ENCODE data around the gene NDUFS8. TPM values are rescaled to one million over a fixed set of nuclear protein-coding genes. Genes with fewer than 3 reads are reported as not detected.

NDUFS8 gene
- polyA plus RNA-seq, 3 donors from 2014 or later = 204 to 258 (median 215) TPM

DNA sequence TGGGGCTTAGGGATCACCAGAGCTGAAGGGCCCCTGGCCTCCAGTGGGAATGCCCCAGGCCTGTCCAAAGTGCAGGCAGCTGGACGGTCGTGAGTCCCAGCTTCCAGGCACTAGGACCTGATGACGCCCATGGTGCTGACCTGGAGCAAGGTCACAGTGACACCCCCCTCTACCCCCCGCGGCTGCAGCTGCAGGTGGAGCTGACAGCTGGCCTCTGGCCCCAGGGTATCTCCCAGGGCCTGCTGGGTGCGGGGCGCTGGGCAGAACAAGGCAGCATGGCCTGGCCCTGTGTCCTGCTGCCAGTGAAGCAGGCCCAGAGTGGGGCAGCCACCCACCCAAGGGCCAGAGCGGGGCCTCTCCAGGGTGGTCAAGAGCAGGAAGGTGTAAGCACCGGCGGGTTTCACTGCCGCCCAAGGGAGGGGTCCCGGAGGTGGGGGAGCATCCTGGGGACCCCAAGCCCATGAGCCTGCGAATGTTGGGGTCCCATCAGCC is 7.8 kb downstream of the NDUFS8 start:
- Mint-ChIP-seq H3K27ac (peak overlapping the region; percentile 23 to 98 (median 68)), H3K27me3 (ENCODE audit: low read depth in 3 of 3) (peaks cover 0 to 10% (median 3%) of the 10 kb centered on the region in 3 donors), H3K9me3 (no peaks in the 10 kb centered on the region), H3K4me1 (peaks cover 34 to 46% of the 10 kb centered on the region in 2 donors), H3K36me3 (no peaks in the 10 kb centered on the region), H3K4me3 (peak overlapping the region; percentile 62 to 94 (median 92))
- no peak for DNase-seq

DNA sequence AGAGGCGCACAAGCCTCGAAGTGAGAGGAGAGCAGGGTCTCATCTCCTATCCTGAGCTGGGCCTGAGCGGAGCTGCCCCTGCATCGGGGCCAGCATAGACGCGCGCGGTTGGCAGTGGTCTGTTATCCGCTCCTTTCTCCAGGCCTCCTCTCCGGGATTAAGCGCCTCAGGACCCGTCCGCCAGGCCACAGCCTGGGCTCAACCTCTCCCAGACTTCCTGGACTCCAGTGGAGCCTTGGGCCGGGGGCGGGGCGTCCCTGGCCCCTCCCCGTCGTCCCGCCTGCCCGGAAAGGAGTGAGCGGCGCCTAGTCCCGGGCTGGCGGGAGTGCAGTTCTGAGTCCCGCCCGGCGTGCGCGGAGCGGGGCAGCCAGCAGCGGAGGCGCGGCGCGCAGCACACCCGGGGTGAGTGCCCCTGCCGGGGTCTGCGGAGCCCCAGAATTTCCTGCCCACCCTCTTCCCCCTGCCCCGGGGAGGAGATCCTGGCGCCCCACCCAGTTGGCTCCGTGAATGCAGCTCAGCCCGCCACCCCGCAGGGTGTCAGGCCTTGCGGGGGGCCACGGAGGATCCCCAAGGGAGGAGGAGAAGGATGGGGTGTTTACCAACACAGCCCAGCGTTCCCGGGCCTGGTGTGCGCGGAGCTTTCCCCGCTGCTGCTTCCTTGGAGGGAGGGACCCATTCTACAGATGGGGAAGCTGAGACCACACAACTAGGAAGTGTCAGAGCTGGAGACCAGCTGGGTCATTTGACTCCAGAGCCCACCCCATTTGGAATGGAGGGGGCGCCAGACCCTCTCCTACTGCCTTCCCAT is 8.4 kb downstream of the NDUFS8 start, which contains the start of gene TCIRG1:
Gene TCIRG1, plus strand, starts transcription at position 308 of the 808 bp plus-strand sequence. CDS start 2,247 bp downstream, outside the sequence.
- Mint-ChIP-seq H3K4me1 (peaks cover 34 to 46% of the 10 kb centered on the region in 2 donors), H3K4me3 (peak within 1 kb of the TSS; percentile 90 to 94 (median 93)), H3K36me3 (no peaks in the 10 kb centered on the region), H3K27me3 (ENCODE audit: low read depth in 3 of 3) (peaks cover 0 to 10% (median 3%) of the 10 kb centered on the region in 3 donors), H3K27ac (peak within 1 kb of the TSS; percentile 95 to 98 (median 98)), H3K9me3 (no peaks in the 10 kb centered on the region)
- peak; percentile 42 to 52 (median 45) for DNase-seq

- peak in 1 of 3 donors; percentile 8 for DNase-seq
- H3K27me3 Mint-ChIP-seq (ENCODE audit: low read depth in 3 of 3) = peaks cover 0 to 10% (median 3%) of the 10 kb centered on the region in 3 donors
- H3K4me3 Mint-ChIP-seq = peak overlapping the region; percentile 90 to 94 (median 93)
- H3K27ac Mint-ChIP-seq = peak overlapping the region; percentile 87 to 97 (median 94)
- peaks cover 34 to 46% of the 10 kb centered on the region in 2 donors for H3K4me1 Mint-ChIP-seq
- no peaks in the 10 kb centered on the region for H3K36me3 Mint-ChIP-seq
- H3K9me3 Mint-ChIP-seq = no peaks in the 10 kb centered on the region
Observed at GRCh38 chr11:68039526-68040086, 9.1 kb downstream of the NDUFS8 start.

GRCh38 chr11:68040101-68040956 is 9.8 kb downstream of the NDUFS8 start:
- H3K36me3 Mint-ChIP-seq = no peaks in the 10 kb centered on the region
- H3K27me3 Mint-ChIP-seq (ENCODE audit: low read depth in 3 of 3) = peaks cover 0 to 10% (median 3%) of the 10 kb centered on the region in 3 donors
- H3K4me3 Mint-ChIP-seq = peak overlapping the region; percentile 90 to 94 (median 93)
- no peaks in the 10 kb centered on the region for H3K9me3 Mint-ChIP-seq
- peak; percentile 59 to 72 (median 66) for DNase-seq
- peaks cover 34 to 44% of the 10 kb centered on the region in 2 donors for H3K4me1 Mint-ChIP-seq
- H3K27ac Mint-ChIP-seq = peak overlapping the region; percentile 87 to 97 (median 94)

DNA sequence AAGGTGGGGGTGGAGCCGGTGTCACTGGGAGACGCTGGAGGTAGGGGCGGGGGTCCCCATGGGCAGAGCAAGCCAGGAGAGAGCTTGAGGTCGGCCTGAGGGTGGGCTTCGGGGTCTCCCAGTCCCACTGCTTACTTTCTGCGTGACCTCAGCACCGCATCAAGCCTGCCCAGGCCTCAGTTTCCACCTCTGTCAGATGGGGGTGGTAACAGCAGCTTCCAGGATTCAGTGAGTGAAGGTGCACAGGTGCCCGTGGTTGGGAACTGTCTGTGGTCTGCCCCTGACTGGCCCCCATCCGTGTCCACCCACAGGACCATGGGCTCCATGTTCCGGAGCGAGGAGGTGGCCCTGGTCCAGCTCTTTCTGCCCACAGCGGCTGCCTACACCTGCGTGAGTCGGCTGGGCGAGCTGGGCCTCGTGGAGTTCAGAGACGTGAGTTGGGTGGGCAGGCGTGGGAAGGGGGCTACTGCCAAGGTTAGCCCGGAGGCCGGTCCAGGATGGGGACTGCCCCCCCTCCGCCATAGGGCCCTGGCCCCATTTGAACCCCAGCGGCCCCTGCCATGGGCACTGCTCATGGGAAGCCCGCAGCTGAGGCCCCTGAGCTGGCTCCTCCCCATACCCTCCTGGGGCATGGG is 10.6 kb downstream of the NDUFS8 start:
- DNase-seq = no peak
- H3K36me3 Mint-ChIP-seq = no peaks in the 10 kb centered on the region
- H3K27me3 Mint-ChIP-seq (ENCODE audit: low read depth in 3 of 3) = peaks cover 0 to 10% (median 3%) of the 10 kb centered on the region in 3 donors
- peak overlapping the region; percentile 35 to 97 (median 93) for H3K27ac Mint-ChIP-seq
- H3K4me1 Mint-ChIP-seq = peaks cover 31 to 39% of the 10 kb centered on the region in 2 donors
- H3K9me3 Mint-ChIP-seq = no peaks in the 10 kb centered on the region
- H3K4me3 Mint-ChIP-seq = peak overlapping the region; percentile 90 to 94 (median 93)

GRCh38 chr11:68041617-68042218 is 11.2 kb downstream of the NDUFS8 start:
- Mint-ChIP-seq H3K27me3 (ENCODE audit: low read depth in 3 of 3) (peaks cover 0 to 8% (median 3%) of the 10 kb centered on the region in 3 donors), H3K4me1 (peaks cover 25 to 34% of the 10 kb centered on the region in 2 donors), H3K4me3 (peak overlapping the region; percentile 14 to 69 (median 33)), H3K27ac (peak overlapping the region; percentile 35 to 87 (median 66)), H3K9me3 (no peaks in the 10 kb centered on the region), H3K36me3 (no peaks in the 10 kb centered on the region)
- DNase-seq = no peak

- DNase-seq = no peak
- Mint-ChIP-seq H3K9me3 (no peaks in the 10 kb centered on the region), H3K4me1 (peaks cover 18 to 27% of the 10 kb centered on the region in 2 donors), H3K27me3 (ENCODE audit: low read depth in 3 of 3) (peaks cover 0 to 1% (median 0%) of the 10 kb centered on the region in 3 donors), H3K36me3 (no peaks in the 10 kb centered on the region), H3K27ac (no peak overlapping the region), H3K4me3 (no peak overlapping the region)
Observed at GRCh38 chr11:68042219-68043028, 11.9 kb downstream of the NDUFS8 start.

DNA sequence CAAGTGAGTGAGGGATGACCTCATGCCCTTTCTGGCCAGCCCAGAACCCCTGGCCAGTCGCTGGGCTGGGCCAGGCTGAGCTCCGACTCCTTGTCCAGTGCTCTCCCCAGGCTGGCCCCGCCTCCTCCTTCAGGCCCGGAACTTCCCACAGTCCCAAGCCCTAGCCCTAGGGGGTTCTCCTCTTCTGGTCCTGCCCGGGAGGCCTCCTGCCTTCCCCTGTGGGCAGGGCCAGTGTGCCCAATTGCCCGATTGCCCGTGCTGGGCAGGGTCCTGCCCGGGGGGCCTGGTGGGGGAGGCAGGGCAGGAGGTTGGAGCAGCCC is 12.5 kb downstream of the NDUFS8 start:
- no peak for DNase-seq
- Mint-ChIP-seq H3K27ac (no peak overlapping the region), H3K36me3 (no peaks in the 10 kb centered on the region), H3K4me3 (no peak overlapping the region), H3K4me1 (peaks cover 12 to 21% of the 10 kb centered on the region in 2 donors), H3K9me3 (no peaks in the 10 kb centered on the region), H3K27me3 (ENCODE audit: low read depth in 3 of 3) (peaks cover 0 to 1% (median 0%) of the 10 kb centered on the region in 3 donors)

DNA sequence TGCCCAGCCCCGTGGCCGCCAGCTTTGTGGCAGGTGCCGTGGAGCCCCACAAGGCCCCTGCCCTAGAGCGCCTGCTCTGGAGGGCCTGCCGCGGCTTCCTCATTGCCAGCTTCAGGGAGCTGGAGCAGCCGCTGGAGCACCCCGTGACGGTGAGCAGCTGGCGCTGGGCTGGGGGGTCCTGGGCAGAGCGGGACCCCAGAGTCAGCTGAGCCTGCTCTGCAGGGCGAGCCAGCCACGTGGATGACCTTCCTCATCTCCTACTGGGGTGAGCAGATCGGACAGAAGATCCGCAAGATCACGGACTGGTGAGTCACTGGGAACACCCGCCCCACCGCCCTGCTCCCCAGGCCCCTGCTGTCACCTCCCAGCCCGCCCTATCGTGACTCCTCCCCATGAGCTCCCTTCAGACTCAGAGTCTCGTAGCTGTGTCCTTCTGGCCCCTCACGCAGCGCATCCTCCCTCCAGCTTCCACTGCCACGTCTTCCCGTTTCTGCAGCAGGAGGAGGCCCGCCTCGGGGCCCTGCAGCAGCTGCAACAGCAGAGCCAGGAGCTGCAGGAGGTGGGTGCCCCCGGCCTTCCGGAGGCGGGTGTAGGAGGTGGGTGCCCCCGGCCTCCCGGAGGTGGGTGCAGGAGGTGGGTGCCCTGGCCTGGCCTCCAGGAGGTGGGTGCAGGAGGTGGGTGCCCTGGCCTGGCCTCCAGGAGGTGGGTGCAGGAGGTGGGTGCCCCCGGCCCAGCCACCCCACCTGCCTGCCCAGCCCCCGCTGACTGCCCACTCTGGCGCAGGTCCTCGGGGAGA is 13.1 kb downstream of the NDUFS8 start:
- Mint-ChIP-seq H3K4me3 (no peak overlapping the region), H3K27me3 (ENCODE audit: low read depth in 3 of 3) (peaks cover 0 to 1% (median 0%) of the 10 kb centered on the region in 3 donors), H3K9me3 (no peaks in the 10 kb centered on the region), H3K36me3 (no peaks in the 10 kb centered on the region), H3K4me1 (peaks cover 12 to 19% of the 10 kb centered on the region in 2 donors), H3K27ac (no peak overlapping the region)
- DNase-seq = no peak

GRCh38 chr11:68044145-68044813 is 13.8 kb downstream of the NDUFS8 start:
- H3K36me3 Mint-ChIP-seq = no peaks in the 10 kb centered on the region
- DNase-seq = no peak
- no peaks in the 10 kb centered on the region for H3K9me3 Mint-ChIP-seq
- H3K27ac Mint-ChIP-seq = no peak overlapping the region
- H3K27me3 Mint-ChIP-seq (ENCODE audit: low read depth in 3 of 3) = peaks cover 0 to 1% (median 0%) of the 10 kb centered on the region in 3 donors
- peaks cover 12 to 18% of the 10 kb centered on the region in 2 donors for H3K4me1 Mint-ChIP-seq
- no peak overlapping the region for H3K4me3 Mint-ChIP-seq

GRCh38 chr11:68044898-68045351 is 14.4 kb downstream of the NDUFS8 start:
- H3K27me3 Mint-ChIP-seq (ENCODE audit: low read depth in 3 of 3) = peaks cover 0 to under 1% (median 0%) of the 10 kb centered on the region in 3 donors
- no peaks in the 10 kb centered on the region for H3K36me3 Mint-ChIP-seq
- H3K4me3 Mint-ChIP-seq = no peak overlapping the region
- H3K9me3 Mint-ChIP-seq = no peaks in the 10 kb centered on the region
- H3K27ac Mint-ChIP-seq = no peak overlapping the region
- DNase-seq = no peak
- H3K4me1 Mint-ChIP-seq = peaks cover 9 to 16% of the 10 kb centered on the region in 2 donors
